ENCODE data around the gene SORCS1.

- no peak for TF ChIP-seq POLR2A (IDR thresholded peaks at IDR 0.05)
- no peak for TF ChIP-seq CTCF (IDR thresholded peaks at IDR 0.05)
These were observed 549.4 kb downstream of the SORCS1 start for GRCh38 chr10:106615081-106615480.

Measured in ovary (tissue), 3 donors.